T-helper 9 cell (primary cell): ENCODE data around the gene DDX54.
"Not testable (repeated sequence)": the region's sequence is repeated elsewhere in the genome, so short reads cannot be mapped to it uniquely, and the experiment has no call there.

Experiments used
- DNase-seq: peaks from one replicate; pipeline ENCODE4 v3.0.0-alpha.2; 2020

The DDX54 gene

GRCh38 chr12:113158439-113159203 lies 26.7 kb downstream of the DDX54 start:
- no peak for DNase-seq

- DNase-seq, result no peak
These were observed 27.9 kb downstream of the DDX54 start for GRCh38 chr12:113157218-113157859.

GRCh38 chr12:113155646-113156045 lies 29.6 kb downstream of the DDX54 start:
- DNase-seq, result no peak

- no peak for DNase-seq
These were observed 30.2 kb downstream of the DDX54 start for GRCh38 chr12:113155060-113155459.

- no peak for DNase-seq
These were observed 30.8 kb downstream of the DDX54 start for GRCh38 chr12:113154351-113154973.

- peak; percentile 49 for DNase-seq
These were observed 32.2 kb downstream of the DDX54 start for GRCh38 chr12:113152835-113153814.

- no peak for DNase-seq
These were observed 33.0 kb downstream of the DDX54 start for GRCh38 chr12:113152196-113152834.

- DNase-seq, result no peak
These were observed 33.6 kb downstream of the DDX54 start for GRCh38 chr12:113151655-113152054.

GRCh38 chr12:113149361-113150150 lies 35.7 kb downstream of the DDX54 start, which contains the start of gene CFAP73:
CFAP73 (plus strand) TSS chr12:113149724; CDS start chr12:113149858, 134 bp downstream.
- no peak for DNase-seq

- no peak for DNase-seq
These were observed 38.3 kb downstream of the DDX54 start for GRCh38 chr12:113146999-113147398.

- no peak for DNase-seq
These were observed 39.3 kb downstream of the DDX54 start for GRCh38 chr12:113145720-113146551.

- no peak for DNase-seq
These were observed 40.5 kb downstream of the DDX54 start for GRCh38 chr12:113144806-113145205.

- DNase-seq, result no peak
These were observed 41.3 kb downstream of the DDX54 start for GRCh38 chr12:113143959-113144358.

- no peak for DNase-seq
These were observed 42.4 kb downstream of the DDX54 start for GRCh38 chr12:113142886-113143332.

- DNase-seq, result no peak
These were observed 42.9 kb downstream of the DDX54 start for GRCh38 chr12:113142173-113142885.

GRCh38 chr12:113141716-113142115 lies 43.6 kb downstream of the DDX54 start:
- not testable (repeated sequence) for DNase-seq

- no peak for DNase-seq
These were observed 44.6 kb downstream of the DDX54 start for GRCh38 chr12:113140706-113141105.

GRCh38 chr12:113138826-113139225 lies 46.5 kb downstream of the DDX54 start:
- DNase-seq, result no peak
